Type B pancreatic cell (in vitro differentiated cells): ENCODE data around the gene SFSWAP. TPM values are rescaled to one million over a fixed set of nuclear protein-coding genes. Genes with fewer than 3 reads are reported as not detected.

Experiments
- DNase-seq: peaks from one replicate; pipeline ENCODE4 v3.0.0; 2021; ENCODE audit warnings: mixed read lengths; ENCODE audit not compliant: unreplicated experiment; ENCODE audit errors: extremely low spot score
- H3K27ac Mint-ChIP-seq: 2 replicates; pipeline ENCODE4 v1.8.0; 2021; ENCODE audit warnings: mild to moderate bottlenecking, mixed read lengths
- H3K27me3 Mint-ChIP-seq: 2 replicates; pipeline ENCODE4 v1.8.0; 2021; ENCODE audit warnings: mixed read lengths
- H3K36me3 Mint-ChIP-seq: 2 replicates; pipeline ENCODE4 v1.8.0; 2021; ENCODE audit warnings: mixed read lengths
- H3K4me1 Mint-ChIP-seq: one replicate; pipeline ENCODE4 v1.8.0; 2021; ENCODE audit warnings: mixed read lengths; ENCODE audit not compliant: unreplicated experiment
- H3K4me3 Mint-ChIP-seq: 2 replicates; pipeline ENCODE4 v1.8.0; 2021; ENCODE audit warnings: mild to moderate bottlenecking, mixed read lengths
- H3K9me3 Mint-ChIP-seq: 2 replicates; pipeline ENCODE4 v1.8.0; 2021; ENCODE audit warnings: mixed read lengths
- total RNA-seq: library from RNA; stranded (reverse); gene quantifications from 2 replicates; pipeline ENCODE4 v1.2.1, GENCODE V29; 2021; ENCODE audit warnings: low replicate concordance
- TF ChIP-seq, protein P1 (sequence below): fragments of 200-600 bp; sonication (generic); conservative IDR thresholded peaks from 2 replicates; pipeline ENCODE4 v1.5.0; 2021; ENCODE audit warnings: antibody characterized with exemption, mild to moderate bottlenecking

The SFSWAP gene
- total RNA-seq, 1 donor from 2014 or later, result 59.3 TPM

DNA sequence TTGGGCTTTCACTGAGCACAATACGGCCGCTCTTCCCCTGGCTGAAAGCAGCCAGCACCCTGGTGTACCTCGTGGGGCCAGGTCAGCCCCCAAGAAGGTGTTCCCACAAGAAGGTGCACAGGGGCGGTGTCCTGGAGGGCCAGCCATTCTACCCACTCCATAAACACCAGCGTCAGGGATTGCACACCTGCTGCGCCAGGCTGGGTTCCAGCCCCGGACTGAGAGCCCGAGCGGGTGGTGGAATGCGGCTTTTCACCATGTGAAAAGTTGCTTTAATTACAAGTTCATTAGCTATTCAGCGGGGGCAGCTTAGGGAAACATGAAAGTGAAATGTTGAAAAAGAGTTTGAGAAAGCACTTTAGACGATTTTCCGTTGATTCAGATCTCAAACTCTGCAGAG, 99.8 kb downstream of the SFSWAP start:
- H3K27ac Mint-ChIP-seq, result no peak overlapping the region
- no peaks in the 10 kb centered on the region for H3K4me1 Mint-ChIP-seq
- H3K9me3 Mint-ChIP-seq, result peaks cover 10% of the 10 kb centered on the region
- no peak overlapping the region for H3K4me3 Mint-ChIP-seq
- TF ChIP-seq, protein P1, sequence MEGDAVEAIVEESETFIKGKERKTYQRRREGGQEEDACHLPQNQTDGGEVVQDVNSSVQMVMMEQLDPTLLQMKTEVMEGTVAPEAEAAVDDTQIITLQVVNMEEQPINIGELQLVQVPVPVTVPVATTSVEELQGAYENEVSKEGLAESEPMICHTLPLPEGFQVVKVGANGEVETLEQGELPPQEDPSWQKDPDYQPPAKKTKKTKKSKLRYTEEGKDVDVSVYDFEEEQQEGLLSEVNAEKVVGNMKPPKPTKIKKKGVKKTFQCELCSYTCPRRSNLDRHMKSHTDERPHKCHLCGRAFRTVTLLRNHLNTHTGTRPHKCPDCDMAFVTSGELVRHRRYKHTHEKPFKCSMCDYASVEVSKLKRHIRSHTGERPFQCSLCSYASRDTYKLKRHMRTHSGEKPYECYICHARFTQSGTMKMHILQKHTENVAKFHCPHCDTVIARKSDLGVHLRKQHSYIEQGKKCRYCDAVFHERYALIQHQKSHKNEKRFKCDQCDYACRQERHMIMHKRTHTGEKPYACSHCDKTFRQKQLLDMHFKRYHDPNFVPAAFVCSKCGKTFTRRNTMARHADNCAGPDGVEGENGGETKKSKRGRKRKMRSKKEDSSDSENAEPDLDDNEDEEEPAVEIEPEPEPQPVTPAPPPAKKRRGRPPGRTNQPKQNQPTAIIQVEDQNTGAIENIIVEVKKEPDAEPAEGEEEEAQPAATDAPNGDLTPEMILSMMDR, result no peak
- peaks cover 3% of the 10 kb centered on the region for H3K36me3 Mint-ChIP-seq
- no peak for DNase-seq
- H3K27me3 Mint-ChIP-seq, result peaks cover 3% of the 10 kb centered on the region

DNA sequence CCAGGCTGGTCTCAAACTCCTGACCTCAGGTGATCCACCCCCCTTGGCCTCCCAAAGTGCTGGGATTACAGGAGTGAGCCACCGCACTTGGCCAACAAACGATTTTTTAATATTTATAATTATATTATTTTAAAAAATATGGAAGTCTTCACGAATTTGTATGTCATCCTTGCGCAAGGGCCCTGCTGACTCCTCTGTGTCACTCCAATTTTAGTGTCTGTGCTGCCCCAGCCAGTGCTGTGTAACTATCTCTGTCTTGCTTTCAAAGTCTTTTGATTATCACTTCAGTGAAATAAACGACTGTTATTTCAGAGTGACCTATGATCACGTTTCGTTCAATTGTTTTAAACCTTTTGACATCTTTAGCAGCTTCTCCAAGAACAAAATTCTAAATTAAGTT, 104.2 kb downstream of the SFSWAP start:
- Mint-ChIP-seq H3K27ac (no peak overlapping the region), H3K9me3 (peaks cover 10% of the 10 kb centered on the region), H3K4me3 (no peak overlapping the region), H3K27me3 (peaks cover 6% of the 10 kb centered on the region), H3K36me3 (peaks cover 3% of the 10 kb centered on the region), H3K4me1 (no peaks in the 10 kb centered on the region)
- DNase-seq, result no peak
- TF ChIP-seq, protein P1, result no peak

GRCh38 chr12:131816495-131816894, 105.6 kb downstream of the SFSWAP start:
- Mint-ChIP-seq H3K27ac (no peak overlapping the region), H3K36me3 (peaks cover 3% of the 10 kb centered on the region), H3K9me3 (peaks cover 10% of the 10 kb centered on the region), H3K4me1 (no peaks in the 10 kb centered on the region), H3K27me3 (peaks cover 8% of the 10 kb centered on the region), H3K4me3 (no peak overlapping the region)
- TF ChIP-seq, protein P1, result no peak
- DNase-seq, result no peak

GRCh38 chr12:131817241-131817640, 106.4 kb downstream of the SFSWAP start:
- Mint-ChIP-seq H3K27ac (no peak overlapping the region), H3K4me1 (no peaks in the 10 kb centered on the region), H3K27me3 (peaks cover 9% of the 10 kb centered on the region), H3K9me3 (peaks cover 5% of the 10 kb centered on the region), H3K36me3 (peaks cover 3% of the 10 kb centered on the region), H3K4me3 (no peak overlapping the region)
- TF ChIP-seq, protein P1, result no peak
- DNase-seq, result no peak

GRCh38 chr12:131818821-131819585, 108.1 kb downstream of the SFSWAP start:
- no peaks in the 10 kb centered on the region for H3K36me3 Mint-ChIP-seq
- TF ChIP-seq, protein P1, result no peak
- H3K27me3 Mint-ChIP-seq, result peaks cover 9% of the 10 kb centered on the region
- DNase-seq, result no peak
- no peaks in the 10 kb centered on the region for H3K9me3 Mint-ChIP-seq
- no peak overlapping the region for H3K27ac Mint-ChIP-seq
- no peak overlapping the region for H3K4me3 Mint-ChIP-seq
- no peaks in the 10 kb centered on the region for H3K4me1 Mint-ChIP-seq
